Measurements from ENCODE around the gene BLCAP.
"Not testable (repeated sequence)": the region's sequence is repeated elsewhere in the genome, so short reads cannot be mapped to it uniquely, and the experiment has no call there.

The BLCAP gene

DNA sequence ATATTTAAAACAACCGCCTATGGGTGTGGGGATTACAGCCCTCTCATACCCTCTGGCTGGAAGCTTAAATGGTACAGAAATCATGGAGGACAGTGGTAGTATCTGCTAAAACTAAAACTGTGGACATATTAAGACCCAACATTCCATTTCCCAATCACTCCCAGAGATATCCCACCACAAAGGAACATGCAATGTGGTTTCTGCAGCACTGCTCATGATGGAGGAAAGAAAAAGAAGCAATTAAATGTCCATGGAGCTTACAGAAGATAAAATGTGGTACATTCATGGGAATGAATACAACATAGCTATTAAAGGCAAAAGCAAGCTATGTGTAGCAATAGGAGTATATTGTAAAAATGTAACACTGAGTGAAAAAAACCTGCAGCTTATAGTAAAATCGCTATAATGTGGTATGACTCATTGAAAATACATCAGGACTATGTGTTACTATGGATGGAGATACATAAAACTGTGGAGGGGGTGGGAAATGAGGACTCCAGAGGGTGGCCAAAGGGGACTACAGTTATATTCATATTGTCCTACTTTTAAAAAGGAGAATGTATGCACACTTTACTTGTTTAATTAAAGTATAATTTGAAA is 29.5 kb downstream of the BLCAP start:
- no peak for DNase-seq (ENCODE audit: extremely low spot score)
- TF ChIP-seq, protein P1, sequence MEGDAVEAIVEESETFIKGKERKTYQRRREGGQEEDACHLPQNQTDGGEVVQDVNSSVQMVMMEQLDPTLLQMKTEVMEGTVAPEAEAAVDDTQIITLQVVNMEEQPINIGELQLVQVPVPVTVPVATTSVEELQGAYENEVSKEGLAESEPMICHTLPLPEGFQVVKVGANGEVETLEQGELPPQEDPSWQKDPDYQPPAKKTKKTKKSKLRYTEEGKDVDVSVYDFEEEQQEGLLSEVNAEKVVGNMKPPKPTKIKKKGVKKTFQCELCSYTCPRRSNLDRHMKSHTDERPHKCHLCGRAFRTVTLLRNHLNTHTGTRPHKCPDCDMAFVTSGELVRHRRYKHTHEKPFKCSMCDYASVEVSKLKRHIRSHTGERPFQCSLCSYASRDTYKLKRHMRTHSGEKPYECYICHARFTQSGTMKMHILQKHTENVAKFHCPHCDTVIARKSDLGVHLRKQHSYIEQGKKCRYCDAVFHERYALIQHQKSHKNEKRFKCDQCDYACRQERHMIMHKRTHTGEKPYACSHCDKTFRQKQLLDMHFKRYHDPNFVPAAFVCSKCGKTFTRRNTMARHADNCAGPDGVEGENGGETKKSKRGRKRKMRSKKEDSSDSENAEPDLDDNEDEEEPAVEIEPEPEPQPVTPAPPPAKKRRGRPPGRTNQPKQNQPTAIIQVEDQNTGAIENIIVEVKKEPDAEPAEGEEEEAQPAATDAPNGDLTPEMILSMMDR (IDR thresholded peaks at IDR 0.05; ENCODE audit: control extremely low read depth, extremely low read depth, low read depth, missing control alignments): no peak
- ChIA-PET CTCF (interaction anchor here (1.6 kb wide), 1 partner anchor 230 kb away, joined by 3 read pairs; no protein-coding TSS in a partner anchor), POLR2A (no interaction called here)

DNA sequence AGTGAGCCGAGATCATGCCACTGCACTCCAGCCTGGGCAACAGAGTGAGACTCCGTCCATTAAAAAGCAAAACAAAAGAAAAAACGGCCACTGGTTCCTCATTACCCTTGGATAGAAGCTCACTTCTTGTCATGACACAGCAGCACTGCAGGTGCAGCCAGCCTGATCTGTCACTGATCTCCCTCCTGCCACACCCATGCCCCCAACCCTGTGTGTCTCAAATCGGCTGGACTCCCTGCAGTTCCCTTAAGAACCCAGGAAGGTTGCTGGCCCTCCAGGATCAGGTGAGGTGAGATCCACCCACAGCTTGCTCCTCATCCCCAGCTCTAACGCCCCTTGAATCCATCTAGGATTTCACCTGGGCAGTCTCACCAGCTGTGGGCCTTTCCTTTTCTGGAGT is 32.9 kb downstream of the BLCAP start:
- ChIA-PET CTCF (interaction anchor here (1.5 kb wide), 1 partner anchor 12 kb away, joined by 6 read pairs; no protein-coding TSS in a partner anchor), POLR2A (interaction anchor here (0.6 kb wide), 2 partner anchors 313 to 781 kb away, joined by 3 to 4 read pairs; no protein-coding TSS in a partner anchor)
- DNase-seq (ENCODE audit: extremely low spot score): no peak
- TF ChIP-seq, protein P1 (IDR thresholded peaks at IDR 0.05; ENCODE audit: control extremely low read depth, extremely low read depth, low read depth, missing control alignments): no peak

DNA sequence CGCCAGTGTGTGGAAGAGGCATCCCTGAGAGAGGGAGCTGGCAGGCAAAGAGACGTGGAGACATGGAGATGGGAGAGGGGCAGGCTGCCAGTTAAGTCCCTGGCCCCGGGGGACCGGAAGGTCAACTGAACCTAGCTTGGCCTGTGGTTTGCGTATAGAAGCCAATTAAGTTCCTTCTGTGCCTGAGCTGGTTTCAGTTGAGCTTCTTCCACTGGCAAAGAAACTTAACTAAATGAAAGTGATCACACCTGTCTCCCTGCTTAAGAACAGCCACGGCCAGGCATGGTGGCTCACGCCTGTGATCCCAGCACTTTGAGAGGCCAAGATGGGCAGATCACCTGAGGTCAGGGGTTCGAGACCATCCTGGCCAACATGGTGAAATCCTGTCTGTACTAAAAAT is 33.4 kb downstream of the BLCAP start:
- CTCF ChIA-PET: no interaction called here
- POLR2A ChIA-PET: interaction anchor here (0.6 kb wide), 1 partner anchor 781 kb away, joined by 3 read pairs; no protein-coding TSS in a partner anchor
- TF ChIP-seq, protein P1 (IDR thresholded peaks at IDR 0.05; ENCODE audit: control extremely low read depth, extremely low read depth, low read depth, missing control alignments): no peak
- no peak for DNase-seq (ENCODE audit: extremely low spot score)

DNA sequence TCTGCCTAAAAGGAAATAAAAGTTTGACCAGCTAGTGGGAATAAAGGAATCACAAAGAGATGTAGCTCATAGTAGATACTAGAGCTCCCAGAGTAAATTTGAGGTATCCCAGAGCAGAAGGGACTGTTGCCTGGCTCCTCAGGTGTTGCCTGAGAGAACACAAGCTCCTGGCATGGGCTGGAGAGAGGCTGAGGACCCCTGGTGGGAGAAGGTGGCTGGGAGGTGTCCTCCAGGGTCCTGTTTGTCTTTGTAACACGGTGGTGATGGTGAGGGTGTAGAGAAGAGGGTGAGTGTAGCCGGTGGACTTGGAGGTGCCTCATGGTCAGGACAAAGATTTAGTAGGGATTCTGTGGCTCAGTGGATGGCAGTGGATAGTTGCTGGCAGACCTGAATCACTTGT is 34.7 kb downstream of the BLCAP start:
- DNase-seq (ENCODE audit: extremely low spot score): no peak
- POLR2A ChIA-PET: no interaction called here
- TF ChIP-seq, protein P1 (IDR thresholded peaks at IDR 0.05; ENCODE audit: control extremely low read depth, extremely low read depth, low read depth, missing control alignments): no peak
- CTCF ChIA-PET: interaction anchor here (0.9 to 1.6 kb wide), 4 partner anchors 9 to 298 kb away, joined by 3 to 5 read pairs (median 4); no protein-coding TSS in a partner anchor

DNA sequence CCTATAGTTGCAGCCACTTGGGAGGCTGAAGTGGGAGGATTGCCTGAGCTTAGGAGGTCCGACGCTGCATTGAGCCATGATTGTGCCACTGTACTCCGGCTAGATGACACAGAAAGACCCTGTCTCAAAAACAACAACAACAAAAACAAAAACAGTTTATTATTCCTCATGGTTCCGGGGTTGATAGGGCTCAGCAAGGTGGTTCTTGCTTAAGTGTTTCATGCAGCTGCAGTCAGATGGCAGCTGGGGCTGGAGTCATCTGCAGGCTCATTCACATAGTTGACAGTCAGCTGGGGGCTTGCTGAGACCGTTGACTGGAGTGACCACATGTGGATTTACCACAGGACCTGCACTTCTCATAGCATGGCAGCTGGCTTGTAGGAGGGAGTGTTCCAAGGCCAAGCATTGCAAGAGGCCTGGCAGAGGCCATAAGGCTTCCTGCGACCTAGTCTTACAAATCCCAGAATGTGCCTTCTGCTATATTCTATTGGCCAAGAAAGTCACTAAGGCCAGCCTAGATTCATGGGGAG is 35.5 kb downstream of the BLCAP start:
- no peak for DNase-seq (ENCODE audit: extremely low spot score)
- POLR2A ChIA-PET: no interaction called here
- TF ChIP-seq, protein P1 (IDR thresholded peaks at IDR 0.05; ENCODE audit: control extremely low read depth, extremely low read depth, low read depth, missing control alignments): no peak
- CTCF ChIA-PET: interaction anchor here (0.7 to 1.6 kb wide), 5 partner anchors 9 to 297 kb away, joined by 3 to 5 read pairs (median 3); no protein-coding TSS in a partner anchor

DNA sequence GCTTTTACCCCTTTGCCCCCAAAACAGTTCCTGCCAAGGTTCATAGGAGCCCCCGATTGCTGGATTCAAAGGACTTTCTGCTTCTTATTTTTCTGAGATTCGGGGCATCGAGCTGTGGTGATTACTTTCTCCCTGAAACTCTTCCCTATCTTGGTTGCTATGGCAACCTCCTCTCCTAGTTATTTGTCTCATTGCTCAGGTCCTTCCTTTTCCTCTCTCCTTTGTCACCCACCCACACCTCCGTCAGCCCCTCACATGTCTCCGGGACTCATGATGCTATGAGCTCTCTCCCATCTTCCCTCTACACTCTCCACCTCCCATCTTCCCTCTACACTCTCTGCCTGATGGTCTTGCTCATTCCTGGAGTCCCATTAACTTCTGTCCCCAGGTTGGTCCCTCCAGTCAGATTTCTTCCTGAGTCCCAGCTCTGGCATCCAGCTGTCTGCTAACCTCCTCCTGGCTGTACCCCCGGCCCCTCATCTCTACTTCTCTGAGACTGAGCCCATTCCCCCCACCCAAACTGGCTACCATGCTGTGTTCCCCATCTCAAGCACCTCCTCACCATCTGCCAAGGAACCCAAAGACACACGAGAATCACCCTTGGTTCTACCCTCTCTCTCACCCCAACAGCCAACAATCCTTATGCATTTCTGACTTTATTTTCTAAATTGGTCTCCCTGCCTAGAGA is 36.9 kb downstream of the BLCAP start:
- TF ChIP-seq, protein P1 (IDR thresholded peaks at IDR 0.05; ENCODE audit: control extremely low read depth, extremely low read depth, low read depth, missing control alignments): no peak
- CTCF ChIA-PET: interaction anchor here (0.8 kb wide), 1 partner anchor 25 kb away, joined by 3 read pairs; no protein-coding TSS in a partner anchor
- DNase-seq (ENCODE audit: extremely low spot score): no peak
- POLR2A ChIA-PET: no interaction called here

DNA sequence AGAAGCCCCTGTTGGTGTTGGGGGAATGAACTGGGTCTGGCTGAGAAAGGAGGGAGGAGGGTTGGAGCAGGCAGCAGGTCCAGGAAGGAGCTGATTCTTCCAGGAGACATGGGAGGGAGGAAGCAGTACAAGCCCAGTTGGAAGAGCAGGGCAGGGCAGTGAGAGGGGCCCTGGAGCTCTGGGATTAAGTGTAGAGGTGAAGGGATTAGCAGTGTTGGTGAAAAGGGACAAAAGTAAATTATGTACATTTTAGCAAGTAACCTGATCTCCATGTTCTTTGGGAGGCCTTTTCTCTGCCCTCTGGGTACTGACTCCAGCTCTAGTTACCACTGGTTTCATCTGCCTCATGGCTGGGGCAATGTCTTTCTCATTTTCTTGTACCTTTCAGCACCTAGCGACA is 41.5 kb downstream of the BLCAP start:
- POLR2A ChIA-PET; DNase-seq (ENCODE audit: extremely low spot score): not testable (repeated sequence)

More for the DNA sequence above, 41.5 kb downstream of the BLCAP start:
- CTCF ChIA-PET: not testable (repeated sequence)
